ENCODE results near the gene FIZ1. TPM values are rescaled to one million over a fixed set of nuclear protein-coding genes. Genes with fewer than 3 reads are reported as not detected.
A peak's percentile ranks its signal among the peaks of the same experiment; 100 is the strongest.

FIZ1 gene
- total RNA-seq, 1 donor from 2014 or later: 11.7 TPM

DNA sequence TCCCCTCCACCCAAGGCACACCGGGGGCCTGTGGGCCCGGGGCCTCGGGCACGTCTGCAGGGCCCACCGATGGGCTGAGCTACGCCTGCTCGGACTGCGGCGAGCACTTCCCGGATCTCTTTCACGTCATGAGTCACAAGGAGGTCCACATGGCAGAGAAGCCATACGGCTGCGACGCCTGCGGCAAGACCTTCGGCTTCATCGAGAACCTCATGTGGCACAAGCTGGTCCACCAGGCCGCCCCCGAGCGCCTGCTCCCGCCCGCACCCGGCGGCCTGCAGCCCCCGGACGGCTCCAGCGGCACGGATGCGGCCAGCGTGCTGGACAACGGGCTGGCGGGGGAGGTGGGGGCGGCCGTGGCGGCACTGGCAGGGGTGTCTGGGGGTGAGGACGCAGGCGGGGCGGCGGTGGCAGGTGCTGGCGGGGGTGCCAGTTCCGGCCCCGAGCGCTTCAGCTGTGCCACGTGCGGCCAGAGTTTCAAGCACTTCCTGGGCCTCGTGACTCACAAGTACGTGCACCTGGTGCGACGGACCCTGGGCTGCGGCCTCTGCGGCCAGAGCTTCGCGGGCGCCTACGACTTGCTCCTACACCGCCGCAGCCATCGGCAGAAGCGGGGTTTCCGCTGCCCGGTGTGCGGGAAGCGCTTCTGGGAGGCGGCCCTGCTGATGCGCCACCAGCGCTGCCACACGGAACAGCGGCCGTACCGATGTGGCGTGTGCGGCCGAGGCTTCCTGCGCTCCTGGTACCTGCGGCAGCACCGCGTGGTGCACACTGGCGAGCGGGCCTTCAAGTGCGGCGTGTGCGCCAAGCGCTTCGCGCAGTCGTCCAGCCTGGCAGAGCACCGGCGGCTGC is 16.5 kb upstream of the FIZ1 start:
- intact Hi-C loops (cut with DNase I): no loop called here

DNA sequence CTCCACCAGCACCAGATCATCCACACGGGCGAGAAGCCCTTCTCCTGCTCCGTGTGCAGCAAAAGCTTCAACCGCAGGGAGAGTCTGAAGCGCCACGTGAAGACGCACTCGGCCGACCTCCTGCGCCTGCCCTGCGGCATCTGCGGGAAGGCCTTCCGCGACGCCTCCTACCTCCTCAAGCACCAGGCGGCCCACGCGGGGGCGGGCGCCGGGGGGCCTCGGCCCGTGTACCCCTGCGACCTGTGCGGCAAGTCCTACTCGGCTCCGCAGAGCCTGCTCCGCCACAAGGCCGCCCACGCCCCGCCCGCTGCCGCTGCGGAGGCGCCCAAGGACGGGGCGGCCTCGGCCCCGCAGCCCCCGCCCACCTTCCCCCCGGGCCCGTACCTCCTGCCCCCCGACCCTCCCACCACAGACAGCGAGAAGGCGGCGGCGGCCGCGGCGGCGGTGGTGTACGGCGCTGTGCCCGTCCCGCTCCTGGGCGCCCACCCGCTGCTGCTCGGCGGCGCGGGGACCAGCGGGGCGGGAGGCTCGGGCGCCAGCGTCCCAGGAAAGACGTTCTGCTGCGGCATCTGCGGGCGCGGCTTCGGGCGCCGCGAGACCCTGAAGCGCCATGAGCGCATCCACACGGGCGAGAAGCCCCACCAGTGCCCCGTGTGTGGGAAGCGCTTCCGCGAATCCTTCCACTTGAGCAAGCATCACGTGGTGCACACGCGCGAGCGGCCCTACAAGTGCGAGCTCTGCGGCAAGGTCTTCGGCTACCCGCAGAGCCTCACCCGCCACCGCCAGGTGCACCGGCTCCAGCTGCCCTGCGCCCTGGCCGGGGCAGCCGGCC is 15.6 kb upstream of the FIZ1 start:
- no peak for ATAC-seq
- no peak for DNase-seq (ENCODE audit: low spot score)
- intact Hi-C loops (cut with DNase I): no loop called here

More for the DNA sequence above, 16.5 kb upstream of the FIZ1 start:
- no peak for DNase-seq (ENCODE audit: low spot score)
- ATAC-seq: no peak

DNA sequence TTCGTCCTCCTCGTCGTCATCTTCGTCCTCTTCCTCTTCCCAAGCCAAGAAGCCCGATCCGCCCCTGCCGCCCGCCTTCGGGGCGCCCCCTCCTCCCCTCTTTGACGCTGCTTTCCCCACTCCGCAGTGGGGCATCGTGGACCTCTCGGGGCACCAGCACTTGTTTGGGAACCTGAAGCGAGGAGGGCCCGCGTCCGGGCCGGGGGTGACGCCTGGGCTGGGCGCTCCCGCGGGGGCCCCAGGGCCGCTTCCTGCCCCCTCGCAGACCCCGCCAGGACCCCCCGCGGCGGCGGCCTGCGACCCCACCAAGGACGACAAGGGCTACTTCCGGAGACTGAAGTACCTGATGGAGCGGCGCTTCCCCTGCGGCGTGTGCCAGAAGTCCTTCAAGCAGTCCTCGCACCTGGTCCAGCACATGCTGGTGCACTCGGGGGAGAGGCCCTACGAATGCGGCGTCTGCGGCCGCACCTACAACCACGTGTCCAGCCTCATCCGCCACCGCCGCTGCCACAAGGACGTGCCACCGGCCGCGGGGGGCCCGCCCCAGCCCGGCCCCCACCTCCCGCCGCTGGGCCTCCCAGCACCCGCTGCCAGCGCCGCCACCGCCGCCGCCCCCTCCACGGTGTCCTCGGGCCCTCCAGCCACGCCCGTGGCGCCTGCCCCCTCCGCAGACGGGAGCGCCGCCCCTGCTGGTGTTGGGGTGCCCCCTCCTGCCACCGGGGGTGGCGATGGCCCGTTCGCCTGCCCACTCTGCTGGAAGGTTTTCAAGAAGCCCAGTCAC is 14.8 kb upstream of the FIZ1 start:
- intact Hi-C loops (cut with DNase I): no loop called here
- ATAC-seq (no peak), DNase-seq (ENCODE audit: low spot score) (no peak)

DNA sequence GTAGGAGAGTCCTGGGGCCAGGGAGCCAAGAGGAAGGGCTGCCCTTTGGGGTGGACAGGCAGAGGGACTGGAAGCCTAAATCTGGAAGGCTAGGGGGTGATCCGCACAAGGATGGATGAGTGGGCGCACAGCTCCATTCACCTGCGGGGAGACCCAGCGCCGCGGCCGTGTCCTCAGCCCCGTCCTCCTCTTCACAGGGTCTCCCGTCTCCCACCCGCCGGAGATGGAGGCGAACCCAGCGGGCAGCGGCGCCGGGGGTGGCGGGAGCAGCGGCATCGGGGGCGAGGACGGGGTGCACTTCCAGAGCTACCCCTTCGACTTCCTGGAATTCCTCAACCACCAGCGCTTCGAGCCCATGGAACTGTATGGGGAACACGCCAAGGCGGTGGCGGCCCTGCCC is 14.1 kb upstream of the FIZ1 start:
- no peak for ATAC-seq
- no peak for DNase-seq (ENCODE audit: low spot score)
- intact Hi-C loops (cut with DNase I): no loop called here

DNA sequence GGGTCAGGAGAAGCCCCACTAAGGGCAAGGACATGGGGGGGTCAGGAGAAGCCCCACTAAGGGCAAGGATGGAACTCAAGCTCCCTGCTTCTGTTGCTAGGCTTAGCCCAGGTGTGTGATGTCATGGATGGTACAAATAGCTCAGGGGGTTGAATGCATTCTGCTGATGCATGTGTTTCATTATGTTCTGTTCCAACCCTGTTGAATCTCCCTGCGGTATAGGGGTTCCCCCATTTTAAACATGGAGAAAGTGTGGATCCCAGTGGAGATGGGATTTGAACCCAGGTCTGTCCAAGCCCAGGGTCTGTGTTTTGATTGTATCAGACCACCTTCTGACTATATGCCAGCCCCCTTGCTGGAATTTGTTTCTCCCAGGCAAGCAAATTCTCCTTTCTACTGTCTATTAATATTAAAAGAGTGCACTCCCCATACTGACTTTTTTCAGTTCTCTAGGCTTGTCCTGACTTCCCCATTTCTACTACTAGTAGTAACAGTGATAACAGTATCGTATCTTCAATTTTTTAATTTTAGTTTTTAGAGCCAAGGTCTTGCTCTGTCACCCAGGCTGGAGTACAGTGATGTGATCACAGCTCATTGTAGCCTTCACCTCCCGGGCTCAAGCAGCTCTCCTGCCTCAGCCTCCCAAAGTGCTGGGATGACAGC is 12.8 kb upstream of the FIZ1 start:
- ATAC-seq: no peak
- intact Hi-C loops (cut with DNase I): no loop called here

DNA sequence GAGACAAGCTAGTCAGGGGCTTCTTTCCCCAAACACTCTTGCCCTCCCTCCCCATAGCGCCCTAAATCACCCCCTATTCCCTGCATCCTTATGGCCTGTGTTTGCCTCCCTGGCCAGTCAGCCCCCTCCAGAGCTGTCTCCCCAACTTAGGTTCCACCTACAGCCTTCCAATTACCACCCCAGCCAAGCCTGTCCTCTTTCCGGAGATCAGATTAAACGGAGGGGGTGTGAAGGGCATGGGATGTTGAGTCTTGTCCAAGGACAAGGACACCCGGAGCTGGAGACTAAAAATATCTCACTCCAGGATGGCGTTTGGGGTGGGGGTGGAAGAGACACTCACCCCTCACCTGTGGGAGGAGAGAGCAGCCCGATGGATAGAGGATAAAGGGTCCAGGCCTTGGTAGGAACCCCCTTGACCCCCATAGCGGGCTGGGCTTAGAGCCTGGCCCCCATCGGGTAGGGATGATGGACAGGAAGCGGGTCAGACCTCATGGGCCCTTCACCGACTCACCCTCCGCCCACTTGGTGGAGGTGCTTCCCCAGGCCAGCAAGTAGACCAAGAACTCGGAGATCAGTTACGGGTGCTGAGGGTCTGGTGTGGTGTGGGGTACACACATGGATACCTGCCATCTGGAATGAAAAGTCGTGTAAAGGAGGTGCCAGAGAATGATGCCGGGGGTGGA is 12.1 kb upstream of the FIZ1 start:
- no peak for ATAC-seq
- intact Hi-C loops (cut with DNase I): no loop called here
- DNase-seq (ENCODE audit: low spot score): no peak

More for the DNA sequence above, 12.8 kb upstream of the FIZ1 start:
- DNase-seq (ENCODE audit: low spot score): no peak

DNA sequence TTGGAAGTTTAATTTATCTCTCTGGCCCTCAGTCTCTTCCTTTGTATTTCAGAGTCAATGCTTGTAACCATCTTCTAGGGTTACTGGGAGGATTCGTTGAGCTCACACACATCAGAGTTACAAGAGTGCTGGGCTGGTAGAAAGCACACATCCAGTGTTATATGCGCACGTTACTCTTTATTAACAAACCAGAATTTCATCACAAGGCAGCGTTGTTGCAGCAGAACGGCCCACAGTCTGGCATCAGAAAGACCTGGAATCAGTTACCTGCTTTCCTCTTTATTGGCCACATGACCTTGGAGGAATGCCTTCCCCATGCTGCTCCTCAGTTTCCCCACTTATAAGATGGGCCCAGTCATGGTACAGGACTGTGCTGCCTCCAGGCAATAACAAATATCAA is 10.0 kb upstream of the FIZ1 start:
- no peak for ATAC-seq
- DNase-seq (ENCODE audit: low spot score): no peak
- intact Hi-C loops (cut with DNase I): no loop called here

DNA sequence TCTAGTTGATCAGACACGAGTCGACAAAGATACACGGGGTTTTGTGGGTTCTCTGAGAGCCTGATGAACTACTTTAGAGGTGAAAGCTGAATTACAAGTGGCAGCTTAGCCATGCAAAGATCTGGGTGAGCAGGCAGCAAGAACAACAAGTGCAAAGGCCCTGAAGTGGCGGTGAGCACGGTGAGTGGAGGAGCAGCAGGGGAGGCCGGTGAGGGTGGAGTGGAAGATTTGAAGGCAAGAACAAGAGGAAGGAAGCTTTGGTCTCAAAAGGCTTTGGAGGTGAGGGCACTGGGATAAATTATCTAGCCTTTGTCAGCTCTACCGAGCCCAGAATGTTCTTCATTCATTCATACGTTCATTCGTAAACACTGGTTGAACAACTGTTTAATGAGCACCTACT is 7.5 kb upstream of the FIZ1 start:
- ATAC-seq (no peak), DNase-seq (ENCODE audit: low spot score) (no peak)
- intact Hi-C loops (cut with DNase I): no loop called here

DNA sequence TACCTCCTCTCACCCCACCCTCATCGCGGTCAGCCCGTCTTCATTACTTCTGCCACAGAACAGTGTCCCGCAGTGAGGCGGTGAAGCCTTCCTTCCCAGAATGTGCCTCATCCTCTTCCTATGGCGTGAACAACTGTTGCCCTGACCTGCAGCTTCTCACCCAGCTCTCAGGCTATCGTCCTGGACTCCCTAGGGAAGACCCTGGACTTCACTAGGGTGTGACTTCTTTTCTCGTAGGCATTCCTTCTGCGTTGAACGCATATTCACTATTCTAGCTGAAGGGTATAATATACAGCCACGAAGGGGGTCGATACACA is 7.1 kb upstream of the FIZ1 start:
- no peak for ATAC-seq
- intact Hi-C loops (cut with DNase I): no loop called here
- no peak for DNase-seq (ENCODE audit: low spot score)

DNA sequence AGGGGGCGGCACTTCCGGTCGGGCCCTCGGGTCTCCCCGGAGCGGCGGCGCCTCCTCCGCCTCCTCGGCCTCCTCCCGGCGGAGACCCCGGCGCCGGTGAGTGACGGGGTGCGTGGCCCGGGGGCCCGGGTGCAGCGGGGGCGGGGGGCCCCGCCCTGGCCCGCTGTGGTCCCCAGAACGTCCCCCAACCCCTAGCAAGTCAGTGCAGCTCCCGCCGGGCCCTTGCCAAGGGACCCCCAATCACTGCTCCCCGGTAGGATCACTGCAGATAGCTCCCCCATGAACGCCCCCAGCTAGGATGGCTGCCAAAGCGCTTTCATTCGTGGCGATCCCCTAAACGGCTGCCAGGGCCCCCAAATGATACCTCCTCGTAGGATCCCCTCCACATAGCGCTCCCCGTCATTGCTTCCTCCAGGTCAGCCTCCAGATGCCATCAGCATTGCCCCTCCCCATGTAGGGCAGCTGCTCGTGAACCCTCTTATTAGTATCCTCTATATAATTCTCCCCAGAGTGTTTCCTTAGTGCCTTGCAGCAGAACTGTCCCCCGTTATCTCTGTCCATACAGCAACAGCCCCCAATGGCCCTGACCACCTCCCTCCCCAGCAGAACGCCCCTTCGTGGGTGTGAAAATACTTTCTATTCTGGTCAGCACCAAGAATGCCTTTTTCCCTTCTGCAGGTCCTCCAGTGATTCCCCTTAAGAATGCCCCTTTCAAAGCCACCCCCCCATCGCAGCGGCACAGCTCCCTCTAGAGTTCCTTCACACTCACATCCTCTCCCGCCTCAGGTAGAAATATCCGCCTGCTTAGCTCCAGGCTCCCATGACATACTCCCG is 6.5 kb upstream of the FIZ1 start, which contains the start of gene ZNF865:
Gene ZNF865, plus strand, starts transcription at position 11 of the 834 bp plus-strand sequence. CDS start 7,972 bp downstream, outside the sequence.
- peak; percentile 82 for DNase-seq (ENCODE audit: low spot score)
- intact Hi-C loops (cut with DNase I): no loop called here
- peak; percentile 42 for ATAC-seq

DNA sequence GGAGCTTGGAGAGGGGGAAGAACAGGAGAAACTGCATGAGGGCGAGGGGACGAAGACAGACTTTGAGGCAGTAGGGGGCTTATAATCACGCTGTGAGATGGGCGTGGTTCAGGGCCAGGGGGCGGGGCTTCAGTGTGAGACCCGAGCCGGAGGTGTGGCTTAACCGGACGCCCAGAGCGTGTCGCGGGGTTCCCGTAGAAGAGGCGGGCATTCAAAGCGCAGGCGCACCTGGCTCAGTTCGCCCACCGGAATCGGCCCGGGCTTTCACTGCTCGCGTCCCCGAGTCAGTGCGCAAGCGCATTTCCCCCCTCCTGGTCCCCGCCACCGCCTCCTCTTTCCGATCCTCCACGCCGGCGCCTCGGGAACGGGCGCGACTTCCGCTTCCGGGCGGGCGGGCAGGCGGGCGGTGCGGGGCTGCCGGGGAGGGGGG is 5.9 kb upstream of the FIZ1 start:
- intact Hi-C loops (cut with DNase I): no loop called here
- ATAC-seq: peak; percentile 91
- peak; percentile 99 for DNase-seq (ENCODE audit: low spot score)

DNA sequence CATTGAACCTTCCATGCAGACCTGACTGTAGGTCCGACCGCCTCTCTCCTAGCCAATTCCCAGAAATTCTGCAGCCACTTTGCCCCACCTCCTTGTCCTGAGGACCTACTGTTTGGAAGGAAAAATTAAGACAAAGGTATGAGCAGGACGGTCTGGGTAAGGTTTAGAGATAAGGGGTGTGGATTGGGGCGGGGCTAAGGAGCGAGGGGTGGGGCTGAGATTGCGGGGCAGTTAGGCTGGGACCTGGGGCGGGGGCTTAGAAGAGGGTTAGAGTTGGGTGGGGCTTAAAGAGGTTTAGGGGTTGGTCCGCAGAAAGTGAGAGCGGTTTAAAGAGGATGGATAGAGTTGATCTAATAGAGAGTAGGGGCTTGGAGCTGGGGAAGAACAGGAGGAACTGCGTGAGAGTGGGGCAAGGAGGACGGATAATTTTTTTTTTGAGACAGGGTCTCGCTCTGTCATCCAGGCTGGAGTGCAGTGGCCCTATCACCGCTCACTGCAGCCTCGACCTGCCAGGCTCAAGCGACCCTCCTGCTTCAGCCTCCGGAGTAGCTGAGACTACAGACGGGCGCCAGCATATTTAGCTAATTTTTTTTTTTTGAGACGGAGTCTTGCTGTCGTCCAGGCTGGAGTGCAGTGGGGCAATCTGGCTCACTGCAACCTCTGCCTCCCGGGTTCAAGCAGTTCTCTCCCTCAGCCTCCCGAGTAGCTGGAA is 4.4 kb upstream of the FIZ1 start:
- intact Hi-C loops (cut with DNase I): no loop called here
- DNase-seq (ENCODE audit: low spot score) (no peak), ATAC-seq (no peak)

DNA sequence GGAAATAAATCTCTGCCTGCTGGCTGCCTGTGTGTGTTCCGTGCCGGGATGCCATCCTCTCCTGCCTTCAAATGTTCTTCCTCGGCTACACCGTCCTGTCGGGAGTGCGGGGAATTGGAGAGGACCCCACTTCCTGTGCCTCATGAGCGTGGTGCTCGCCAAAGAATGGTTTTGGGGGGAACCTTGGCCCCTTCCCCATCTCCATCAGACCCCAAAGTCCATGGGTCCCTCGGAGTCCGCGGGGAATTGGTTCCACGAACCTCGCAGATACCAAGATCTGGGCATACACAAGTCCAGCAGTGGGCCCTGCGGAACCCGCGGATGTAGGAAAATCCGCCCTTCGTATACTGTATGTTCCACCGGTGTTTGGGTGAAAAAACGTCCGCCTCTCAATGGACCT is 3.8 kb upstream of the FIZ1 start:
- no peak for DNase-seq (ENCODE audit: low spot score)
- ATAC-seq: no peak
- intact Hi-C loops (cut with DNase I): no loop called here

DNA sequence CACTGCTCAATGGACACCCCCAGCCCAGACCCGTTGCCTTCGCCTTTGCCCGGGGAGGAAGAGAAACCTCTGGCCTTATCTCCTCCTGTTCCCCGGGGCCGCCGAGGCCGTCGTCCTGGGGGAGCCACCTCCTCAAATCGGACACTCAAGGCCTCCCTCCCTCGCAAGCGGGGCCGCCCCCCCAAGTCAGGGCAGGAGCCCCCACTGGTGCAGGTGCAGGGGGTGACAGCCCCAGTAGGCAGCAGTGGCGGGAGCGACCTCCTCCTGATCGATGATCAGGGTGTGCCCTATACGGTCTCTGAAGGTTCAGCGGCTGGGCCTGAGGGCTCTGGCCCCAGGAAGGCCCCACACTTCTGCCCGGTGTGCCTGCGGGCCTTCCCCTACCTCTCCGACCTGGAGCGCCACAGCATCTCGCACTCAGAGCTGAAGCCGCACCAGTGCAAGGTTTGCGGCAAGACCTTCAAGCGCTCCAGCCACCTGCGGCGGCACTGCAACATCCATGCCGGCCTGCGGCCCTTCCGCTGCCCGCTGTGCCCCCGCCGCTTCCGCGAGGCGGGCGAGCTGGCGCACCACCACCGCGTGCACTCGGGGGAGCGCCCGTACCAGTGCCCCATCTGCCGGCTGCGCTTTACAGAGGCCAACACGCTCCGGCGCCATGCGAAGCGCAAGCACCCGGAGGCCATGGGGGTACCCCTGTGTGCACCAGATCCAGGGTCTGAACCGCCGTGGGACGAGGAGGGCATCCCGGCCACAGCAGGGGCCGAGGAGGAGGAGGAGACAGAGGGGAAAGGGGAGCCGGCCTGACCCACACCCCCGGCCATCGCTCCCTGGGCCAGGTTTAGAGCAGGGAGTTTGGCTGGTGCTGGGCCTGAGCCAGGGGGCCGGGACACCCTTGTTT is 3.0 kb upstream of the FIZ1 start:
- ATAC-seq: no peak
- DNase-seq (ENCODE audit: low spot score): peak; percentile 65
- intact Hi-C loops (cut with DNase I): no loop called here

DNA sequence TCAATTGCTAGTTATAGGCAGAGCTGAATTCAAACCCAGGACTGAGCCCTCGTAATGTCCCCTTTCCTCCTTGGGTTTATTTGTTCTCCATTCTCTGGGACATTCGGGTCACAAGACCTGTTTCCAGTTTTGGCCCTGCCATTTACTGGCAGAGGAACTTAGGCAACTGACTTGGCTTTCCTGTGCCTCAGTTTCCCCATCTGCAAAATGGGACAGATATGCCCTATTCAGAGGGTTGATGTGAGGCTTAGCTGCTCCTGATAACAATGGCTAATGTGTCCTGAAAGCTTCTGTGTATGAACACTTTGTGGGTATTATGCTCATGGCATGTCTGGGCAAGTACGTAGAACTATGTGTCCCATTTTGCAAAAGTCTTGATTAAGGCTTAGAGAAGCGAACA is 1.8 kb upstream of the FIZ1 start:
- intact Hi-C loops (cut with DNase I): no loop called here
- DNase-seq (ENCODE audit: low spot score) (no peak), ATAC-seq (no peak)

DNA sequence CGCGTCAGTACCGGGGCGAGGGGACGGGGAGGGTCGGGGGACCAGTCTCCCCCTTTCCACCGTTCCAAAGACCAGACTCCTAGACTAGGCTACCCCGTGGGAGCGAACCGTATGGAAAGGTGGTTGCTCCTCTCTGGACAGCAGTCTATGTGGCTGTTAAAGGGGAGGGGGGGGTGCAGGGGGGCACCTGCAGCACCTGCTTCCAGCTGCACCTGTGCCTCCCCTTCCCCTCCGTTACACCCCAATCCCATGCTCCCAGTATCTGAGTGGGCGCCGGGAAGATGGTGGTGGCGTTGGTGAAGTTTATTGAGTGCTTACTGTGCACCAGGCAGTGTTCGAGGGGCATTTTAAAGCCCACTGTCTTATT is 1.3 kb upstream of the FIZ1 start:
- ATAC-seq (no peak), DNase-seq (ENCODE audit: low spot score) (no peak)
- intact Hi-C loops (cut with DNase I): no loop called here

Data from sciatic nerve (tissue), 2 donors.